NCI-H2196 (cell line): Measurements from ENCODE around the gene CCDC194.

Source experiments
- DNase-seq: peaks from one replicate; lab custom pipeline; 2025; ENCODE audit not compliant: unreplicated experiment; lab: John Stamatoyannopoulos, UW

The CCDC194 gene

GRCh38 chr19:17406046-17406886, 12.3 kb upstream of the CCDC194 start:
- no peak for DNase-seq

- peak; percentile 66 for DNase-seq
Observed at GRCh38 chr19:17405250-17406045, 11.5 kb upstream of the CCDC194 start, which contains the start of gene BST2. BST2 (minus strand) TSS chr19:17405630; CDS start chr19:17405575, 55 bp downstream.

- DNase-seq, result no peak
Observed at GRCh38 chr19:17404621-17405249, 10.7 kb upstream of the CCDC194 start.

- no peak for DNase-seq
Observed at GRCh38 chr19:17404015-17404414, 10.0 kb upstream of the CCDC194 start.

GRCh38 chr19:17402982-17403855, 9.2 kb upstream of the CCDC194 start:
- no peak for DNase-seq

- DNase-seq, result no peak
Observed at GRCh38 chr19:17401628-17402027, 7.6 kb upstream of the CCDC194 start.

- DNase-seq, result no peak
Observed at GRCh38 chr19:17398902-17399527, 5.0 kb upstream of the CCDC194 start.

GRCh38 chr19:17394891-17395415, 957 bp upstream of the CCDC194 start:
- DNase-seq, result peak; percentile 73

- DNase-seq, result no peak
Observed at GRCh38 chr19:17393002-17393401, 994 bp downstream of the CCDC194 start.

GRCh38 chr19:17391371-17392151, 2.4 kb downstream of the CCDC194 start:
- DNase-seq, result no peak

GRCh38 chr19:17390665-17391370, 3.2 kb downstream of the CCDC194 start:
- peak; percentile 95 for DNase-seq

GRCh38 chr19:17389957-17390664, 3.9 kb downstream of the CCDC194 start:
- DNase-seq, result no peak

- DNase-seq, result no peak
Observed at GRCh38 chr19:17389288-17389687, 4.7 kb downstream of the CCDC194 start.

- DNase-seq, result peak; percentile 59
Observed at GRCh38 chr19:17385878-17386611, 8.0 kb downstream of the CCDC194 start.

GRCh38 chr19:17380426-17381138, 13.4 kb downstream of the CCDC194 start:
- DNase-seq, result no peak

- no peak for DNase-seq
Observed at GRCh38 chr19:17379221-17379631, 14.8 kb downstream of the CCDC194 start.
